Epithelial cell of proximal tubule (primary cell): Measurements from ENCODE around the gene CTSH. TPM values are rescaled to one million over a fixed set of nuclear protein-coding genes. Genes with fewer than 3 reads are reported as not detected.
"Not testable (repeated sequence)": the region's sequence is repeated elsewhere in the genome, so short reads cannot be mapped to it uniquely, and the experiment has no call there.

ENCODE experiments used
- DNase-seq: peaks from one replicate; pipeline ENCODE4 v3.0.0-alpha.2; 2011; ENCODE audit warnings: low read depth
- H3K4me3 ChIP-seq: 2 replicates; pipeline ENCODE4 v1.5.1; 2011; ENCODE audit warnings: low read depth, mild to moderate bottlenecking, low read length
- CTCF ChIP-seq: conservative IDR thresholded peaks from 2 replicates; pipeline ENCODE4 v1.5.1; 2012; ENCODE audit warnings: low read depth, mild to moderate bottlenecking, low read length
- total RNA-seq: library from RNA; depleted of rRNA; stranded (reverse); fragments of >200 nt; gene quantifications from 2 replicates; pipeline ENCODE4 v1.2.3, GENCODE V29; 2015

Gene CTSH
- total RNA-seq, 1 donor from 2014 or later, result 68.0 TPM

- no peak for DNase-seq
- H3K4me3 ChIP-seq, result no peak overlapping the region
- no peak for TF ChIP-seq CTCF
Observed at GRCh38 chr15:78933187-78933822, 11.5 kb downstream of the CTSH start.

GRCh38 chr15:78932258-78932808 lies 12.5 kb downstream of the CTSH start:
- DNase-seq, result no peak
- no peak overlapping the region for H3K4me3 ChIP-seq
- no peak for TF ChIP-seq CTCF

GRCh38 chr15:78931439-78932257 lies 13.2 kb downstream of the CTSH start:
- DNase-seq, result no peak
- no peak overlapping the region for H3K4me3 ChIP-seq

GRCh38 chr15:78930577-78931388 lies 14.1 kb downstream of the CTSH start:
- H3K4me3 ChIP-seq, result no peak overlapping the region
- no peak for TF ChIP-seq CTCF
- DNase-seq, result peak; percentile 64

More at GRCh38 chr15:78931439-78932257, 13.2 kb downstream of the CTSH start:
- no peak for TF ChIP-seq CTCF

- no peak for TF ChIP-seq CTCF
- no peak overlapping the region for H3K4me3 ChIP-seq
- DNase-seq, result no peak
Observed at GRCh38 chr15:78929536-78930264, 15.1 kb downstream of the CTSH start.

- no peak for TF ChIP-seq CTCF
- no peak for DNase-seq
- no peak overlapping the region for H3K4me3 ChIP-seq
Observed at GRCh38 chr15:78928616-78929093, 16.2 kb downstream of the CTSH start.

GRCh38 chr15:78928176-78928575 lies 16.7 kb downstream of the CTSH start:
- not testable (repeated sequence) for H3K4me3 ChIP-seq, DNase-seq
